GM18861 (cell line): ENCODE data around the gene STT3B.

Source experiments
- ATAC-seq: cut with Tn5 transposase; IDR thresholded peaks from one replicate; pipeline ENCODE4 v1.9.1; 2021; ENCODE audit not compliant: unreplicated experiment

STT3B gene

DNA sequence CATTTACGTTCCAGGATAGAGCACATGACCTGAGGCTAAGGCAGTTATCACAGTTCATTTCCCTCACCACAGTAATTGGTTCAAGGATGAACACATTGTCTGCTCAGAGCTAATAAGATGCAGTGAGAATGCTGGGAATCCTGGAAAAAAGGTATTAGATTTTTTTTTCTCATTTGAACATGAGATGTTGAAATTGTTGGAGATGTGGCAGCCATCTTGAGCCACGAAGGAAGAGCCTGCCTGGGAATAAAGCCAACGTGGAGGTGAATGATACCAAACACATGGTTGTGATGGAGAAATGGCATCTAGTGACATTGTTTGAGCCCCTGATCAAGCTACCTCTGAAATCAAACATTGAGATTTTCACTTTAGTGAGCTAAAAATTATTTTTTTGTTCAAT, 16.0 kb upstream of the STT3B start:
- no peak for ATAC-seq

- no peak for ATAC-seq
Measured at GRCh38 chr3:31521468-31521867, 11.3 kb upstream of the STT3B start.

DNA sequence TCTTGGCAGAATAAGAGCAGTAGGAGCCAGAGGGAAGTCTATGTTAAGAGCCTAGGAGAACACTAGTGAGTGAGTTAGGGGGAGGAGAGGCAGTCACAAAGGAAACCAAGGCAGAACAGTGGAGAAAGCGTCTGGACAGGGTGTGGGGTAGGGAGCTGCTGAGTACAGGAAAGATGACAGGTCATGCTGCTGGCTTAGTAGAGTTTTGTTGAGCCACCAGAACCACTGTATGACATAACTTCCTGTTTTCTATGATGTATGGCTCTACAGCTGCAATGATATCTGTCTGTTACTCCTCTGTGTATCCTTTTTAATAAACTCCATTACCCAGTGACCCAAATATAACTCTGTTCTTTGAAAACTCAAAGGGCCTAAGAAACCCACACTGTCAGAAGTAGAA, 10.6 kb upstream of the STT3B start:
- peak; percentile 88 for ATAC-seq

DNA sequence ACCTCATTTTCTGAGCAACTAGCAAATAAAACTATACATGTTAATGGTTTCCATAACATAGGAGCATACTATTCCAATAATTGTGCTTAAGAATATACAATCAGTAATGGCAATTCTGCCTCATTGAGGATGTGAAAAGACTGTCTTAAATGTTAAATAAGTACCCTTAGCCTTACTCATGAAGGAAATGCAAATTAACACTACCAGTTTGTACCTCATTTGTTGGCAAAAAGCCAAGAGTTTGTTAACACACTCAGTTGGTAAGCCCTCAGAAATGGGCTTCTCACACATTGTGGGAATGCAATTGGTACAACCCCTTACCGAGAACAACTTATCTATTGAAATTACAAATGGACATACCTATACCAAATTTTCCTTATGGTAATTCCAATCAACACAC, 9.2 kb upstream of the STT3B start:
- ATAC-seq: no peak

- ATAC-seq: no peak
Measured at GRCh38 chr3:31525532-31525931, 7.2 kb upstream of the STT3B start.

DNA sequence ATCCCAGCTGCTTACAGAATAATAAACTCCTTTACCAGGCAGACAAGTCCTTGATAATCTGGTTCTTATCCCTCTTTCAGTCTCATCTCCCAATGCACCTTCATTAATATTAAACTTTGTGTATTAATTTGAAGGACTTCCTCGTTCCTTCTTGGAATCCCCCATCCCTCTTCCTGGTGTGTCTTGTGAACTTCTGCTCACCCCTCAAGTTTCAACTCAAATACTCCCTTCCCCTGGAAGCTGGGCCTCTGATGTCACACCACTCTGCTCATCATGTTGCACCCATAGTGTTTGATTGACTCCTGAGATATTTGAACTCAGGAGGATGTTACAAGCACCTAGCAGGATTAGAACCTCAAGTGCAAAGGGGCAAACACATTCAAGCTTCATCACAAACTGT, 3.3 kb upstream of the STT3B start:
- ATAC-seq: no peak

GRCh38 chr3:31530039-31530959, 2.4 kb upstream of the STT3B start:
- ATAC-seq: no peak

DNA sequence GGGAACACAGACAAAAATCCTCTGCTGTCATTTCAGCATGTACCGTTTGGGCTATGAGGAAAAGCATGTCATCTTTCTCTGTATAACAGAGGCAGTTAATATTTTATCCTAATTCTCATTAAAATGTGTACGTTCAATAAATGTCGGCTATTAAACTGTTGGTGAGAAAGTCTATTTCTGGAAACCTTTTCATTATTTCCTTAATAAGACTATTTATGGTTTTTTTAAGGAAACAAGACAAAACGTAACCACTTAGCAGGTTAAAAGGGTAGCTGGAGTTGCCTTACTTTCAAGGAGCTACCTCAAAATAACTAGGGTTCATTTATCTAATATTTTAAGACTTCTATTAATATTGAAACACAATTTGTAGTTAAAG, 1.8 kb upstream of the STT3B start:
- no peak for ATAC-seq

DNA sequence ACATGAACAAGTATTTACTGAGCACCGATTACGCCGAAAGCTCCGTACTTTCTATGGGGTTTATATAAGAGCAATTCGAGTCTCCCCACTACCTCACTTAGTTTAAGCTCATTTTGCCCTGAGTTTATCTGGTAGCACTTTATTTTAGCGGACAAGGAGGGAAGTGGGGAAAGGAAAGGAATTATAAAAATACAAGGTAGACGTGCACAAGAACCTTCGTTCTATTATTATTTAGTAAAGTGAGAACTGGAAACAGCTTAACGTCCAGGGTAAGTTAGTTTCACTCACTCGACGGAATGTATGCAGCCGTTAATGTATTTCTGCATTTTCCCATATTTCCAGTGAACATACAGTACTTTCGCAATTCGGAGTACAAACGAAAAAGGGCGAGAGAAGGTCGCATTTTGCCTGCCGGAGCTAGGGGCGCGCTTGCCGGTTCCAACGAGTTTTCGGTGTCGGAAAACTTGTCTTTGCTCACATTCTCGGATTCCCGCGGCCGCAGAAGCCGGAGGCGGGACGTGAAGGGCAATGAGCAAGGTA, 1.2 kb upstream of the STT3B start:
- no peak for ATAC-seq

DNA sequence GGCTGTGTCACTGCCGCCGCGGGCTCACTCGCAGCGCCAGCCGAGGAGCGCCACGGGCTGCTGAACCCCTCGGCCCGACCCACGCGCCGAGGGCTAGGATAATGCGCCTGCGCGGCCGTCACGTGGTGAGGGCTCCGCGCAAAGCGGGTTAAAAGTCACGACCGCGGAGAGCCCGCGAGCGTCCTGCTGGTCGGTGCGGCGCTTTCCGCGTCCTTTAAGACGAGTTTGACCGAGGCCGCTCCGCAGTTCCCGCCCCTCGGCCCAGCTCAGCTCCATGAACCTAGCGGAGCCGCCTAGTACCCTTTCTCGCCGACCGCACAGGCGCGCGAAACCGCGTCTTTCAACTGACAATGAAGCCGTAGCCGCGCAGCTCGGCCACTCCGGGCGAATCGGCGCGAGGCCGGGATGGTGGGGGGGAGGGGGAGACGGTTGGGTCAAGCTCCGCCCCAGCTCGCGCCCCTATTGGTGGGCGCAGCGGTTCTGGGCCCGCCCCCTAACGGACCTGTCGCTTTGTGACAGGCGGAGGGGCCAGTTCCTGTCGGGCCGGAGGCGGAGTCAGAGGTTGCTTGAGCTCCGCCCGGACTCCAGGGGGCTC, 636 bp upstream of the STT3B start:
- ATAC-seq: peak; percentile 80

DNA sequence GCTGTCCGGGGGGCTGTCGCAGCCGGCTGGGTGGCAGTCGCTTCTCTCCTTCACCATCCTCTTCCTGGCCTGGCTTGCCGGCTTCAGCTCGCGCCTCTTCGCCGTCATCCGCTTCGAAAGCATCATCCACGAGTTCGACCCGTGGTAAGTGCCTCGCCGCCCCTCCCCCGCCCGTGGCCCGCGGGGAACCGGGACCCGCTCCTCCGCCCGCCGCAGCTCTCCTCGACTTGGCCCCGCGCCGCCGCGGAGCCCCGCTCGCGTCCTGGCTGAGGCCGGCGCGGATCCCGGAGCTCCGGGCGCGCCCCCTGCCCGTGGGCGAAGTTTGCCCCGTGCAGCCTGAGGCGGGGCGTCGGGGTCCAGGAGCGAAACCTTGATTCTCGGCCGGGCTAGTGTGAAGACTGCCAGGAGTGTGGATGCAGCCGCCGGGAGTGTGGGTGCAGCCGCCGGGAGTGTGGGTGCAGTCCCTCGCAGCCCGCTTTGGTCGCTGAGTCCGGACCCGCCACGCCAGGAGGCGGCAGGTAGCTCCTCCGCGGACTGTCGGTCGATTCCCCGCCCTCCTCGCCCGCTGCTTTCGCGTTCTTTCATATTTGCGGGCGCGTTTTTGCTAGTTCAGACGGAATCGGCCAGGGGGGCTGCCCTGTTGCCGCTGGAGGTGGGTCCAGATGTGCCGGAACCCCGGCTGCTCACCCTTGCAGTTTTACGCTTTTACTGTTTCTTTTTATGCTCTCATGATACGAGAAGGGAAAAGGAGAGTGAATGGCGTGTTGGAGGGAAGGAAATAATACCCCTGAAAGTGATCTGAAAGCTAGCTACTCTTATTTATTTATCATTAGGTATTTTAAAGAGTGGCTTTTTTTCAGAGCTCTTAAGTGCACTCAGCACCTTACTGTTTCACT, 692 bp downstream of the STT3B start:
- no peak for ATAC-seq

DNA sequence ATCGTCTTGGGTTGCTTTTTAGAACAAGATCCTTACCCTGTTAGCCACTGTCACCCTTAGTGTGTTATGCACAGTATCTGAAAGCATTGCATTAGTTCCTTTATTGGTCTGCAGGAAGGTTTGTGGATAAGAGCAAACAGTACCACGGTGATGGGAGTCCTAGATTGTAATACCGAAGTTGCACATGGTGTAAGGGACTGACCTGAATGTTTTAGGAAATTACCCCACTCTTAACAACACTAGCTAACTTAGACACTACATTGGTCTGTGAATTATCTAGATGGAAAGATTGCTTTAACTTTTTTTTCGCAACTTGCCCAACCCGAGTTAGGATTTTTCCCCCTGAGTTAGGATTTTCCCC, 1.3 kb downstream of the STT3B start:
- ATAC-seq: no peak

DNA sequence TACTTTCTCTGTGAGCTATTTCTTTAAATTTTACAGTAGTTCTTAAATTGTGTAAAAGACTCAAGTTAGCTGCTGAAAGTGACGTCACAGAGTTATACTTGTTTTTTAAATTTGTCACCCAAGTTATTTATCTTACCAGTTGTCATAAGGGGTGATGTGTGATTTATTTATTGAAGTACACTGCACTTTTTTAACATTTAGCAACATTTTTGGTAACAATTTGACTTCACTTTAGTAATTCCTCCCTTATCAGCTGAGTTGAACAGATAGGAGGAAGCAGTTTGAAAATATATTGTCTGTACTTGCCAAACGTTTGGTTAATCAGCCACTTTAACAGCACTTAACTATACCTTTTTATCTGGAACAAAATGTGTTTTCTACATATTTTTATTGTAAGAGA, 3.8 kb downstream of the STT3B start:
- ATAC-seq: no peak

DNA sequence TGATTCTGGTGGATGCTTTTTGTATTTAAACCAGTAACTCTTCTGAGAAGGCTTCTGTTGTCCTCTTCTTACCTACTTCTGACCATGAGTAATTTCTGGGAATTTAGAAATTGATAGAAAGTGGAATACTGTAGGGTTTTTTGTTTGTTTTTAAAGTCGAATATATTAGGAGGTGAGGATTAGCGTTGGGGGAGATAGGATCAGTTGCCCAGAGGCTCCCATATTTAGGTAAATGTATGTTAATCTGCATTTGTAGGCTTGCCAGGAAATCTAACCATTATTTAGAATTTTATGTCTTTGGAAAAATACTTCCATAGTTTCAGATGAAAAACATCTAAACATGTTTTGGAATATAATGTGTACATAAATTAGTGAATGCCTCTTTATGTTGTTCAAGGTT, 6.1 kb downstream of the STT3B start:
- no peak for ATAC-seq

DNA sequence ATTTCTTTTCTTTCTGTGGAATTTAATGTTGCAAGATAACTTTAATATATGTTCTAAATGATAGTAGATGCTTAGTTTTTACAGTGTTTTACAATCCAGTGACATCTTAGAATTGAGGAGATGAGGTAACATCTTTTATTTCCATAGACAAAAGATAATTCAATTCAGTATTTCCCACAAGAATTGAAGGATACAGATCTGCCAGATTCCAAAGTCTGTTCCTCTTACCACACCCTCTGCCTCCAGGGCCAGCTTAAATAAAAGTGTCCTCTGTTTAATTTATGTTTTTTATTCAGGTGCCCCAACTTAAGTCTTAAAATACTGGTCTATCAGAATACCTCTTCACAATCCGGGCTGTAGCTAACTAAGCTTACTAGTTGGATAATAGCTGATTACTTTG, 6.5 kb downstream of the STT3B start:
- ATAC-seq: no peak

DNA sequence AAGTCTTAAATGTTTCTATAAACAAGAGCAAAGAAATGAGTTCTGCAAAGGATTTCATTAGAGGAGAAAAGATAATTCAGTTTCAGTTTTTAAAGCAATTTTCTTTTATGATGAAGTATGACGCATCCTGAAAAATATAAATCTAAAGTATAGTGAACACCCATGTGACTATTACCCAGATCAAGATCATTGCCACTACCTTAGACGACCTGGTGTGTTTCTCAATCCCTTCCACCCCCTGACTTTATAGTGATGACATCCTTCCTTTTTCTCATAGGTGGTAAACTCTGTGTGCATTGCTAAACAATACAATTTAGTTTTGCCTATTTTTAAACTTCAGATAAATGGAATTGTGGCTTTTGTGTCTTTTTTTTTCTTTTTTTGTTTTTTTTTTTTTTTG, 8.4 kb downstream of the STT3B start:
- no peak for ATAC-seq

DNA sequence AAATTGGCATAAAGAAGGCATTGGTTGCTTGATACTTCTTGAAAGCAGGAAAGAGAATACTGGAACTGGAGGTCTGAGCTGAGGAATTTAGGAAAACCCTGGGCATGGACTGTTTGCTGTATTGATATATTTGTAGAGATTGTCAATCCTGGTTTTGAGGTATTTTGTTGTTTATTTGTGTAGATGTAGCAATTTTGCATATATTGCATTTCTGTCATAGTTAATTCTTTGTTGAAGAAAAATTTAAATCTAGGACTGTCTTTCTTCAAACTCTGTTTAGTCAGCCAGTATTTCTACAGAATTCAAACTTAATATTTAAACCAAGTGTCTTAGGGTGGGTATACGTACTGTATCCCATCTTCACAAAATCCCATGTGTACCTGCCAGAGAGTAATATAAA, 9.5 kb downstream of the STT3B start:
- ATAC-seq: no peak

- ATAC-seq: no peak
Measured at GRCh38 chr3:31543375-31543774, 10.7 kb downstream of the STT3B start.

DNA sequence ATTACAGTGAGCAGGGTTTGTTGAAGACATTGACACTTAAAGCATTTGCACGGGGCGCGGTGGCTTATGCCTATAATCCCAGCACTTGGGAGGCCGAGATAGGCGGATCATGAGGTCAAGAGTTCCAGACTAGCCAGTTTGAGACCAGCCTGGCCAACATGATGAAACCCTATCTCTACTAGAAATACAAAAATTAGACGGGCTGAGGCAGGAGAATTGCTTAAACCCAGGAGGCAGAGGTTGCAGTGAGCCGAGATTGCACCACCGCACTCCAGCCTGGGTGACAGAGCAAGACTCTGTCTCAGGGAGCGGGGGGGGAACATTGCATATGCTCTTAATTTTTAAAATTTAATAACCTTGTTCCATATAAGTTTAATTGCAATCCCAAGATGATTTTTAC, 11.9 kb downstream of the STT3B start:
- ATAC-seq: no peak

DNA sequence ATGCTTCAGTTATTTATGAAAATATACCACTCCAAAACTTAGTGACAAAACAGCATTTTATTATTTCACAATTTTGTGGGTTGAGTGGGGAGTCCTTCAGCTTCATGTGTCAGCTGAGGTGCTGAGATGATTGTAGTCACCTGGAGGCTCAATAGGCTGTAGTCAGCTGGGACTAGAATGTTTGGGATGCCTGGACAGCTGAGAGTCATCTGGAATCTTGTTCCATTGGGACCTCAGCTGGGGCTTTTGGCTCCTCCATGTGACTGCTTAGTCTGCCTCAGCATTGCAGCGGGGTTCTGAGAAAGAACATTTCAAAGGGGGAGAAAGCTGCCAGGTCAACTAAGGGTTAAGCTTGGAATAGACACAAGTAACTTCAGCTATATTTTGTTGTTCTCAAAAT, 13.4 kb downstream of the STT3B start:
- no peak for ATAC-seq

GRCh38 chr3:31546725-31547124, 14.0 kb downstream of the STT3B start:
- no peak for ATAC-seq
